ENCODE data around the gene SLC12A4.

The SLC12A4 gene

GRCh38 chr16:67901734-67902133 is 66.7 kb downstream of the SLC12A4 start:
- TF ChIP-seq, protein P1, sequence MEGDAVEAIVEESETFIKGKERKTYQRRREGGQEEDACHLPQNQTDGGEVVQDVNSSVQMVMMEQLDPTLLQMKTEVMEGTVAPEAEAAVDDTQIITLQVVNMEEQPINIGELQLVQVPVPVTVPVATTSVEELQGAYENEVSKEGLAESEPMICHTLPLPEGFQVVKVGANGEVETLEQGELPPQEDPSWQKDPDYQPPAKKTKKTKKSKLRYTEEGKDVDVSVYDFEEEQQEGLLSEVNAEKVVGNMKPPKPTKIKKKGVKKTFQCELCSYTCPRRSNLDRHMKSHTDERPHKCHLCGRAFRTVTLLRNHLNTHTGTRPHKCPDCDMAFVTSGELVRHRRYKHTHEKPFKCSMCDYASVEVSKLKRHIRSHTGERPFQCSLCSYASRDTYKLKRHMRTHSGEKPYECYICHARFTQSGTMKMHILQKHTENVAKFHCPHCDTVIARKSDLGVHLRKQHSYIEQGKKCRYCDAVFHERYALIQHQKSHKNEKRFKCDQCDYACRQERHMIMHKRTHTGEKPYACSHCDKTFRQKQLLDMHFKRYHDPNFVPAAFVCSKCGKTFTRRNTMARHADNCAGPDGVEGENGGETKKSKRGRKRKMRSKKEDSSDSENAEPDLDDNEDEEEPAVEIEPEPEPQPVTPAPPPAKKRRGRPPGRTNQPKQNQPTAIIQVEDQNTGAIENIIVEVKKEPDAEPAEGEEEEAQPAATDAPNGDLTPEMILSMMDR (conservative IDR thresholded peaks at IDR 0.05; ENCODE audit: low read depth, low read length): no peak
- no peak overlapping the region for H3K4me3 ChIP-seq (ENCODE audit: low read depth, low read length)
- no peak for DNase-seq (ENCODE audit: low read depth)

DNA sequence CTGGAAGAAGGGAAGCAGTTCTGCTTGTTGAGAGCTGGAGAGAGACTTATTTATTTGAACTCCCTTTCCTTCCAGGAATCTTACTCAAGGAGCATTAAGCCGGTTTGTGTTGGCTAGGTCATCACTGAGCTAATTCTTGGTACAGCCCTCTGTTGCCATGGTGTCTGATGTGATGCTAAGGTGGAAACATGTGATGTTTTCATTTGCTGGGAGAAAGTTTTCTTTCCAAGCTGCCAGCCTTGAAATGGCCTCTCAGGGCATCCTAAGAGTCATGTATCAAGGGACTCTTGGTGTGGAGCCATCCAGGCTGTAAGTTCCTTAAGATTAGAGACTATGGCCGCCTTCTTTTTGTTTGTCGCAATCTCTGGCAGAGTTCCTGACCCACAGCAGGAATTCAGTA is 71.2 kb downstream of the SLC12A4 start:
- TF ChIP-seq, protein P1 (conservative IDR thresholded peaks at IDR 0.05; ENCODE audit: low read depth, low read length): no peak
- H3K4me3 ChIP-seq (ENCODE audit: low read depth, low read length): no peak overlapping the region
- DNase-seq (ENCODE audit: low read depth): peak; percentile 82

GRCh38 chr16:67893743-67894399 is 74.6 kb downstream of the SLC12A4 start:
- no peak for DNase-seq (ENCODE audit: low read depth)
- peak overlapping the region; percentile 91 for H3K4me3 ChIP-seq (ENCODE audit: low read depth, low read length)
- TF ChIP-seq, protein P1 (conservative IDR thresholded peaks at IDR 0.05; ENCODE audit: low read depth, low read length): no peak
